Mononuclear cell (primary cell): Measurements from ENCODE around the gene SLC34A1. TPM values are rescaled to one million over a fixed set of nuclear protein-coding genes. Genes with fewer than 3 reads are reported as not detected.
A peak's percentile ranks its signal among the peaks of the same experiment; 100 is the strongest.
"Not testable (repeated sequence)": the region's sequence is repeated elsewhere in the genome, so short reads cannot be mapped to it uniquely, and the experiment has no call there.

ENCODE experiments used
- H3K27me3 ChIP-seq: 2 replicates; pipeline ENCODE4 v1.6.0; 2011; ENCODE audit warnings: low read length, control low read depth; ENCODE audit not compliant: insufficient read depth
- H3K4me1 ChIP-seq: 2 replicates; pipeline ENCODE4 v1.5.1; 2011; ENCODE audit warnings: mild to moderate bottlenecking, low read length, control low read depth; ENCODE audit not compliant: insufficient read depth
- H3K4me3 ChIP-seq: 2 replicates; pipeline ENCODE4 v1.5.1; 2011; ENCODE audit warnings: mild to moderate bottlenecking, low read length, moderate library complexity
- H3K9me3 ChIP-seq: 2 replicates; pipeline ENCODE4 v1.5.1; 2011; ENCODE audit warnings: low read depth, mild to moderate bottlenecking, control low read depth, low read length
- total RNA-seq: library from RNA; depleted of rRNA; stranded (reverse); fragments of >200 nt; gene quantifications from one replicate; pipeline ENCODE4 v1.2.3, GENCODE V29; 2012

The SLC34A1 gene
- total RNA-seq, 1 donor: 0.21 TPM

DNA sequence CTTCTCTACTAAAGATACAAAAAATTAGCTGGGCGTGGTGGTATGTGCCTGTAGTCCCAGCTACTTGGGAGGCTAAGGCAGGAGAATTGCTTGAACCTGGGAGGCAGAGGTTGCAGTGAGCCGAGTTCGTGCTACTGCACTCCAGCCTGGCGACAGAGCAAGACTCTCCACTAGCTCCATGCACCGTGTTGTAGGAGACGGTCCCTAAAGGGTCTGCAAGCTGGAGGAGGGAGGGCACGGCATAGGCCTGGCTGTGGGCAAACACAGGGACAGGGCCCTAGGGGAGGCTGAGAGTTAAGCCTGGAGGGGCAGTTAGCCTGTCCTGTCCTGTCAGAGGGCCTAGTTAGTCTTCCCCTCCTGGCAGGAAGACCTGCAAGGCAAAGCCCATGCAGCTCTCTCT, 23.5 kb upstream of the SLC34A1 start:
- H3K4me1 ChIP-seq: peaks cover 85% of the 10 kb centered on the region
- H3K4me3 ChIP-seq, H3K9me3 ChIP-seq, H3K27me3 ChIP-seq: not testable (repeated sequence)

DNA sequence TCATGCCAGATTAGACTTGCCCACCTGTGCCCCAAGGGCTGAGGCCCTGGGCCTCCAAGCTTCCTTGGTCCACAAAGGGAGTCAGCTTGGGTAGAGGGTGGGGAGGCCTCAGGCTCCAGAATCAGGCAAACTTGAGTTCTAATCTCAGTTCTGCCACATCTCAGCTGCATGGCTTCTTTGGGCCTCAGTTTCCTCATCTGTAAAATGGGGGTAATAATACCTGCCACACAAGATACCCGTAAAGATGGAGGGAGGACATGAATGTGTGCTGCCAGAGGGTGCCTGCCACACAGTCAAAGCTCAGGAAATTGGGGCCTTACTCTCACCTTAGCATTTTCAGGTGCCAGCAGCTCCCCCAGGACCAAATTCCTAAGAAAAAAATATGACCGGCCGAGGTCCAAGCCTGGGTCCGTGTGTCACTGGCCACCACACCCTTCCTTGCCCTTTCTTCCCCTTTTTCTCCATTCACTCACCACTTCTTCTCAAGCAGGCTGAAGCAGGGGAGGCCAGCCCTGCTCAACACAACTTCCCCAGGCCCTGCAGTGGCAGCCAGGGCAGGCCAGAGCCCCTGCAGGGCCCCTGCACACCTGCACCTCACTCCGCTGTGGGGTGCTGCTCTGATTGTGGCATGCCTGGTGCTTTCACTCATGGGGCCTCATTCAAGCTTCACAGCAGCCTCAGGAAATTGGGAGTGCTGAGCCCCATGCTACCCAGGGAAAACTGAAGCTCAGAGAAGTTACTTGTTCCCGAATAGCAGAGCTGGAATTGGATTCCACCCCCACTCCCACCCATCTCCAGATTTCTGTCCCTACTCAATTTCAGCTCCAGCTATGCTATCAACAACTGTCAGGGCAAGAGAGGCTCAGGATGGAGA, 22.6 kb upstream of the SLC34A1 start:
- Histone ChIP-seq H3K4me3 (no peak overlapping the region), H3K9me3 (no peaks in the 10 kb centered on the region), H3K27me3 (no peaks in the 10 kb centered on the region), H3K4me1 (peaks cover 80% of the 10 kb centered on the region)

DNA sequence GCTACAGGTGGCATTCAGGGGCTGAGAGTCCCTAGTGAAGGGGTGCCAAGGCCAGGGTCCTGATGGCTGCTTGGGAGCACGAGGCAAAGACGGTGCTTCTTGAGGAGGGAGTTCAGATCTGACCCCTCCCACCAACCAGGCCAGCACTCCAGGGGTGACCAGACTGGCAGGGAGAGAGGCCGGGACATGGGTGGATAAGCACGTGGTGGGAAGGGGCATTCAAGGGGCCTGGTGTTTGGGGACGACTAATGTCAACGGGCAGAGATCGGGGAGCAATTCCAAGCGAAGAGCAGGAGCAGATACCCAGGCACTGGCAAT, 22.0 kb upstream of the SLC34A1 start:
- Histone ChIP-seq H3K4me1 (peaks cover 74% of the 10 kb centered on the region), H3K9me3 (no peaks in the 10 kb centered on the region), H3K4me3 (no peak overlapping the region), H3K27me3 (no peaks in the 10 kb centered on the region)

DNA sequence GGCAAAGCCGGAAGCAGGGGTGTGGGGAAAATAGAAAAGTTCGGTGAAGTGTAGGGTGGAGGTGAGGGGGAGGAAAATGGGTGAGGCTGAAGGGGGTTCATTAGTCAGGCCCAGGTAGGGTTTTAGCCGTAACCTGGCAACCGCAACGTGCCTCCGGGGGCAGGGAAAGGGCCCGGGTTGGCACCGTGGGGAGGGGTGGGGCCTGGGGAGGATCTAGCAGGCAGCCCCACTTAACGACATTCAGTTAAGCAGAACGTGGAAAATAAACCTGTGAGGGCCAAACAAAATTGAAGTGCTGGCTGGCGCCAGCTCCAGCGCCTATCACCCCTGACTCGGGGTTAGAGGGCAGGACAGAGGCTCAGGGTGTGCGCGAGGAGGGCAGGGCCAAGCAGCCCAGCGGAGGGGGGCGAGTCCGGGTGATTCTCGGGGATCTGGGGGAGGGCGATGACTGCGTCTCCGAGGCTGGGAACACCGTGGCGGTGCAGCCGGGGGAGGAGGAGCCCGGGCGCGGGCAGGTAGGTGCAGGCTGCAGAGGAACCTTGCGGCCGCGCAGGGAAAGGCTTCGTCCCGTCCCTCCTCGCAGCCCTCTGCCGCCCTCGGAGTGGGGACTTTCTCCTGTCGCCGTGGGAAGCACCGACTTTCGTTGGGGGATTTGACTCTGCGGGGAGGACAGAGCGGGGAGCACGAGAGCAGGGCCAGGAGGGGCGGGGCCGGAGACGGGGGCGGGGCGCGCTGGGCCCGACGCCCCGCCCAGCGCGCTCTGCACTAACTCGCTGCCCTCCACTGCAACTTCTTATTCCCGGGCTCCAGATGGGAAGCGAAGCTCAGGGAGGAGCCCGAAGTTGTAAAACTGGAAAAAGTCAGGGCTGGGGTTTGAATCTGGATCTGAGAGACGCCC, 21.4 kb upstream of the SLC34A1 start:
- Histone ChIP-seq H3K4me1 (peaks cover 71% of the 10 kb centered on the region), H3K9me3 (no peaks in the 10 kb centered on the region), H3K4me3 (peak overlapping the region; percentile 10), H3K27me3 (no peaks in the 10 kb centered on the region)

DNA sequence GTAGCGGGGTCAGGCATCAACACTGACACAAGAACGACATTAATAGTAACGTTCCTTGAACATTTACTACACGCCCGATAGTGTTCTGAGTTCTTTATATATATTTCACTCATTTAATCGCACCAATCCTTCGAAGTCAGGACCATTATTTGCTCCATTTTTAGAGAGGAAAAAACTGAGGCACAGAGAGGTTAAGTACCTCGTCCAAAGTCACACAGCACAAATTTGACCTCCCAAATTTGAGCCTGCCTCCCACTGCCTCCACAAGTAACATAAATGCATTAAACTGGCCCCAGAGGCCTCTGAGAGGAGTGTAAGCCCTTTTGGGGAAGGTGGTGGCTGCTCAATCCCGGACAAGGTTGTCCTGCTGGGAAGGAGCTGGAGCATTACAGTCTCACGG, 20.7 kb upstream of the SLC34A1 start:
- Histone ChIP-seq H3K9me3 (no peaks in the 10 kb centered on the region), H3K4me1 (peaks cover 67% of the 10 kb centered on the region), H3K4me3 (no peak overlapping the region), H3K27me3 (no peaks in the 10 kb centered on the region)

DNA sequence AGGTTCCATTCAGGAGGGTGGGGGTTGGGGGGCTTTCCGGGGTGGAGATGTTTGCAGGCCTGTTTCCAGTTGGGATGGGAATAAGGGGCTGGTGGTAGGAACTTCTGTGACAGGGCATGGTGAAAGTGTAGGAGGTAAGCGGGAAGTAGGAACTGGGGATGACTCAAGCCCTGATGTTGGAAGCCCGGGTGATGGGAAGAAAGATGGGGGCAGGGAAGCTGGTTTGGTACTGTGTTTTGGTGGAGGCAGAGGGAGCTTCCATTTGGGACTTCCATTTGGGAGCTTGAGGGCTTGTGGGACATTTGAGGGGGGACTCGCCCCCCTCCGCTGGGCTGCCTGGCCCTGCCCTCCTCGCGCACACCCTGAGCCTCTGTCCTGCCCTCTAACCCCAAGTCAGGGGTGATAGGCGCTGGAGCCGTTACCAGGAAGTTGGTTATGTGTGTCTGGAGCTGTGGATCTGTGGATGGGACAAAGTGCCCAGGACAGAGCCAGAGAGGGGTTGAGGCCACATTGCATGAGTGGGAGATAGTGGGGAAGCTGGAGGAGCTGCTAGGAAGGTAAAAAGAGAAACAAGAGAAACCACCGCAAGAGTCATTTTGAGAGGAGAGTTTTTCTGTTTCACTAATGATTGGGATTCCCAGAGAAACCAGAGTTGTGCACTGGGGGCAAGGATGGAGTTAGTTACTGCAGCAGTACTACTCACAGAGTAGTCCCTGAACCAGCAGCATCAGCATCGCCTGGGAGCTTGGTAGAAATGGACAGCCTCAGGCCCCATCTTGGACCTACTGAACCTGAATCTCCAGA, 19.9 kb upstream of the SLC34A1 start:
- Histone ChIP-seq H3K27me3 (no peaks in the 10 kb centered on the region), H3K4me1 (peaks cover 62% of the 10 kb centered on the region), H3K9me3 (no peaks in the 10 kb centered on the region), H3K4me3 (no peak overlapping the region)

DNA sequence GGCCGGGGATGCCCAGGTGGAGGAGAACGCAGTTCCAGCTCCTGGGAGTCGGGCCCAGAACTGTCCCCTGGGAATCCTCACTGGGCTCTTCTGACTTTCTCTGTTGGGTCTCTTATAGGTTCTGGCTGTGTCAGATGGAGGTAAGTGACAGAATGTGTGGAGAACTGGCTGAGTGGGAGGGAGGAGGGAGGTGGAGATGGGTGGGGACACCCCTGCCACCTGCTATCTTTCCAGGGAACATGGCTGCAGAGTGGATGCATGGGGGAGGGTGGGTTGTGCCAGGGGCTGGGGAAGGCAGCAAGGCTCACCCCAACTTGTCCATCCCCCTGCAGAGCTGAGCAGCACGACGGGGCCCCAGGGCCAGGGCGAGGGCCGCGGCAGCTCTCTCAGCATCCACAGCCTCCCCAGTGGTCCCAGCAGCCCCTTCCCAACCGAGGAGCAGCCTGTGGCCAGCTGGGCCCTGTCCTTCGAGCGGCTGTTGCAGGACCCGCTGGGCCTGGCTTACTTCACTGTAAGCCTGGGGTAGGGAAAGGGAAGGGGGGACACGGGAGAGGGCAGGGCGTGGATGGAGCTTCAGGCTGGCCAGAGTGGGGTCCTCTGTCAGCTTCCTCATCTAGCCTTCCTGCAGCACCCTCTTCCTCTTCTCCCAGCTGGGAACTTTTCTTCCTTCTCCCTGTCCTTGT, 18.2 kb upstream of the SLC34A1 start:
- H3K9me3 ChIP-seq: no peaks in the 10 kb centered on the region

DNA sequence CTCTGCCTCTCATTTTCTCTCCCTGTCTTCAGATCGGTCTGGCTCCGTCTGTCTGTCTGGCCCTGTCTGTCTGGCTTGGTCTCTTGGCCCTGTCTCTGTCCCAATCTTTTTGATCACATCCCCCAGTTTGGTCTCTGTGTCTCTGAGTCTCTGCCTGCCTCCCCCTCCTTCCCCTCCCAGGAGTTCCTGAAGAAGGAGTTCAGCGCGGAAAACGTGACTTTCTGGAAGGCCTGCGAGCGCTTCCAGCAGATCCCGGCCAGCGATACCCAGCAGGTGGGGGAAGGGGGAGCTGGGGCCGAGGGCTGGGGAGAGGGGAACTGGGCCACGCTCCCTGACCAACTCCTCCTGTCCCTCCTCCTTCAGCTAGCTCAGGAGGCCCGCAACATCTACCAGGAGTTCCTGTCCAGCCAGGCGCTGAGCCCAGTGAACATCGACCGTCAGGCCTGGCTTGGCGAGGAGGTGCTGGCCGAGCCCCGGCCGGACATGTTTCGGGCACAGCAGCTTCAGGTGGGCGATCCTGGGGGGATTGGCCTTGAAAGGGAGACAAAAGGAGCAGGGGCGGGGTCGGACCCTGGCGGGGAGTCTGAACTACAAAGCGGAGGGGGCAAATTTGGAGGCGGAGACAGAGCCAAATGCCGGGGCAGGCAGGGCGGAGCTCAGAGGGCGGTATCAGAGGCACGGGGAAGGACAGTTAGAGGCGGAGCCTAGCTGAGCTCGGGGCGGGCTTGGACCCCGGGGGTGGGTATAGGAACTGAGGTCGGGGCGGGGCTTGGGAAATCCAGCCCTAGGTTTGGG, 17.5 kb upstream of the SLC34A1 start:
- Histone ChIP-seq H3K4me1 (peaks cover 58% of the 10 kb centered on the region), H3K4me3 (no peak overlapping the region), H3K27me3 (no peaks in the 10 kb centered on the region), H3K9me3 (no peaks in the 10 kb centered on the region)

More for the DNA sequence above, 18.2 kb upstream of the SLC34A1 start:
- no peak overlapping the region for H3K4me3 ChIP-seq
- no peaks in the 10 kb centered on the region for H3K27me3 ChIP-seq
- peaks cover 58% of the 10 kb centered on the region for H3K4me1 ChIP-seq

DNA sequence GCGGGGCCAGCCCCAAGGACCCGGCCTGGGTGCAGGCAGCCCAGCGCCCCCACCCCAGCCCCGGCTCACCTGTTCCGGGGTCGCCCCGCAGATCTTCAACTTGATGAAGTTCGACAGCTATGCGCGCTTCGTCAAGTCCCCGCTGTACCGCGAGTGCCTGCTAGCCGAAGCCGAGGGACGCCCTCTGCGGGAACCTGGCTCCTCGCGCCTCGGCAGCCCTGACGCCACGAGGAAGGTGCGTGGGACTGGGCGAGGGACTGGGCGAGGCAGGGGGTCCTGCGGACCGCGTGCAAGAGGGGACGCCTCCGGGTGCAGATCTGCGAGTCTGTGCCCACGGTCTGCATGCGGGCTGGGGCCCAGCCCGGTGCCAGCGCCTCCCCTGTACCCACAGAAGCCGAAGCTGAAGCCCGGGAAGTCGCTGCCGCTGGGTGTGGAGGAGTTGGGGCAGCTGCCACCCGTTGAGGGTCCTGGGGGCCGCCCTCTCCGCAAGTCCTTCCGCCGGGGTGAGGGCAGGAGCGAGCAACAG, 16.8 kb upstream of the SLC34A1 start:
- no peak overlapping the region for H3K4me3 ChIP-seq
- H3K4me1 ChIP-seq: peaks cover 58% of the 10 kb centered on the region
- H3K9me3 ChIP-seq: no peaks in the 10 kb centered on the region
- H3K27me3 ChIP-seq: no peaks in the 10 kb centered on the region

DNA sequence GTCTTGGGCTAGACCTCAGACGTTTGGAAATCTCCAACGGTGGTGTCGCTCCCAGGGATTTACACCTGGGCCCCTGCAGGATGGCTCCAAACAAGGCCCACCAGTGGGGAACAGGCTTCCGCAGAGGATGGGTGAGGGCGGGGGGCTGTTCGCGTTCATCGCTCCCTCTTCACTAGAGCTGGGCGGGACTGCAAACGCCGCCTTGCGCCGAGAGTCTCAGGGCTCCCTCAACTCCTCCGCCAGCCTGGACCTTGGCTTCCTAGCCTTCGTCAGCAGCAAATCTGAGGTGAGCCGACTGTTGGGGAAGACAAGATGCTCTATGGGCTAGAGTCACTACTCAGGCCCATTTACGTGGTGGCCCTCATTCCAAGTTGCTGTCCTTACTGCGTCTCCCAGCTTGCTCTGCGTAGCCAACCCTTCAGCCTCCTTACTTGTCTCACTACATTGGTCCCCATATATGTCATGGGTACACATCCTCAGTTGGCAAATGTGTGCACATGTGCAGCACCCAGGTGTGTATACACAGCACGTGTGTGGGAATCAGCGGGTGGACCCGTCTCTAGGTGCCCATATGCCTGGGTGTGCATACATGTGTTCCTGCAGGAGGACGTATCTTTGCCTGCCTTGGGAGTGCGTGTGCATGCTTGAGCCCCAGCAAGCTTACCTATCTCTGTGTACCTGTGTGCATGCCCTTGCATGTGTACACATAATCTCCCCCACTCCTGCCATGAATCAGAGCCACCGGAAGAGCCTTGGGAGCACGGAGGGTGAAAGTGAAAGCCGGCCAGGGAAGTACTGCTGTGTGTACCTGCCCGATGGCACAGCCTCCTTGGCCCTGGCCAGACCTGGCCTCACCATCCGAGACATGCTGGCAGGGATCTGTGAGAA, 16.0 kb upstream of the SLC34A1 start:
- H3K4me1 ChIP-seq: peaks cover 58% of the 10 kb centered on the region
- H3K4me3 ChIP-seq: no peak overlapping the region
- H3K27me3 ChIP-seq: no peaks in the 10 kb centered on the region
- H3K9me3 ChIP-seq: no peaks in the 10 kb centered on the region

DNA sequence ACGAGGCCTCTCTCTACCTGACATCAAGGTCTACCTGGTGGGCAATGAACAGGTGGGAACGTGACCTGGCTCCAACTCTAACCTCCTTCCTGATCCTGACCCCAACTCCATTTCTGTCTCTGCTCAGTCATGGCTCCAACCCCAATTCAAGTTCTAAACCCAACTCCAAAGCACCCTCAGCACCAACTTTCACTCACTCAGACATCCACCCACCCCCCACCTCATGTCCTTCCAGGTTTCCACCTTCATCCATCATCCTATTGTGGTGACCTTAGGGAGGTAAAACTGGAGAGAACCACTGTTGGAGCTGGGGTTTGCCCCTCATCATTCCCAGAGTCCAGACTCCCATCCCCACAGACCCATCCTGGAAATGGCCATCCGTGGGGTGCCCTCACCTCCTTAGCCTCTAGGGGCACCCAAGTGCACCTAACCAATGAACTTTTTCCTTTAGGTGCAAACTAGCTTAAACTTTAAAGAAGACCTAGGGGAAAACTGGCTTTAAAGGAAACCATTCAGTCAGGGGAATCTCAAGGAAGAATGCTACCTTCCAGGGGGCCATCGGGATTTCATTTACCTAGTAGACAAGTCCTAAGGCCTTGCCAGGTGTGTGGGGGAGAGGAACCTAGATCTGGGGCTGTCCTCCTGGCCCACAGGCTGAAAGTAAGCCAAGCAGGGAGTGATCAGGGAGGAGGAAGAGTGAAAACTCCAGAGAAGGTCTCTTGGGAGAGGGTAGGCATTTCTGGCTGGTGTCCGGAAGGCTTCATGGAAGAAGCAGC, 15.2 kb upstream of the SLC34A1 start:
- Histone ChIP-seq H3K4me1 (peaks cover 58% of the 10 kb centered on the region), H3K4me3 (no peak overlapping the region), H3K27me3 (no peaks in the 10 kb centered on the region), H3K9me3 (no peaks in the 10 kb centered on the region)

DNA sequence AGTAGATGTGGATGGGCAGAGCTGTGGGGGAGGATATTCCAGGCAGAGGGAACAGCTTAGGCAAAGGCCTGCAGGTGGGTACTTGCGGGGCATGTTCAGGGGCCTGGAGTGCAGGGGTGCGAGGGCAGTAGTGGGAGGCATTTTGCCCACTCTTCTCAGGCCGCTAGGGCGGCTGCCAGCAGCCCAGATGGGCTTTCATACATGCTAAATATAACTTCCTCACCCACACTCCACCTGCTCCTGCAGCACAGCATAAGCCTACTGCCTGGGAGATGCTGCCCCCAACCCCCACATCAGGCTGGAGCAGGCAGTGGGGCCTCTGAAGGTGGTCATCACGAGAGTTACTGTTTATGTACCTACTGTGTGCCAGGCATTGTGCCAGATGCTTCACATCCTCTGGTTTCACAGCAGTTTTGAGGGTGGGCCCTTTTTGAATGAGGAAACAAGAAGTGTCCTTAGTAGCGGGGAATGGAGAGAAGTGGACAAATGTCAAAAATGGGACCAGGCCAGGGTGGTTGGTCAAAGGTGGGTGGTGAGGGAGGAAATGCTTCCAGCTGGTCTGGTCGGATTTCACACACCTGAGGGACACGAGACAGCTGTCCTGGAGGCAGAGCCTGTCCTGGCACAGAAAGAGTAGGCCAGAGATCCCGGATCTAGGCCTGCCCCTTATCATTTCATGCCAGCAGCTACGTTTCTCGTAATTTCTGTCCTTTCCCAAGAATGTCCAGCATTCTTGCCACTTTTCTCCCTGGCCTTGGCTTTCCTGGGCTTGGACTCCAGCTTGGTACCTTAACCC, 14.4 kb upstream of the SLC34A1 start:
- peaks cover 50% of the 10 kb centered on the region for H3K4me1 ChIP-seq
- no peak overlapping the region for H3K4me3 ChIP-seq
- H3K9me3 ChIP-seq: no peaks in the 10 kb centered on the region
- H3K27me3 ChIP-seq: no peaks in the 10 kb centered on the region
